ENCODE data around the gene PILRB.

DNA sequence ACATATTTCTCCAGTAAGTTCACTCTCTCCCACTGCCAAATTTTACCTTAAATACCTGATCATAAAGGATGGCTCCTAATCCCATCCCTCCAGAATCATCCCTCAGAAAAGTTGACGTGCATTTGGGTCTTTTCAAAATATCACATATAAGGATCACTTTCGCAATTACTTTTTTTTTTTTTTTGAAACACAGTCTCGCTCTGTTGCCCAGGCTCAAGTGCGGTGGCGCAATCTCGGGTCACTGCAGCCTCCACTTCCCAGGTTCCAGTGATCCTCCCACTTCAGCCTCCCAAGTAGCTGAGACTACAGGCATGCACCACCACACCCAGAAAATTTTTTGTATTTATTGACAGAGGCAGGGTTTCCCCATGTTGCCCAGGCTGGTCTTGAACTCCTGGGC lies 53.2 kb downstream of the PILRB start:
- no peak for TF ChIP-seq KLF16 (CRISPR knock-in tag; IDR thresholded peaks at IDR 0.05)
- no peak for TF ChIP-seq ZBTB2 (CRISPR knock-in tag; IDR thresholded peaks at IDR 0.05; ENCODE audit: low read depth)
- TF ChIP-seq ZNF207 (IDR thresholded peaks at IDR 0.05; ENCODE audit: borderline replicate concordance): no peak
- no peak for TF ChIP-seq CTCF (CRISPR knock-in tag; IDR thresholded peaks at IDR 0.05)
